HEK293 (cell line): ENCODE results near the gene BPIFA2.

ENCODE experiments used
- CTCF ChIA-PET: fragments of 350-600 bp; formaldehyde crosslinking; extraction: SDS; loops from one replicate; lab custom pipeline; 2021; ENCODE audit warnings: antibody characterized with exemption; lab: Yijun Ruan, JAX
- POLR2A ChIA-PET: fragments of 300-600 bp; formaldehyde crosslinking; extraction: SDS; loops from one replicate; lab custom pipeline; 2020; ENCODE audit warnings: antibody characterized with exemption, inconsistent platforms; lab: Yijun Ruan, JAX
- H3K27ac ChIP-seq: fragments of 200-500 bp; sonication (Bioruptor generic); 2 replicates; pipeline ENCODE4 v1.5.1; 2014; ENCODE audit warnings: low read depth, low read length, control low read depth, inconsistent platforms; ENCODE audit errors: extremely low read depth
- H3K36me3 ChIP-seq, 2 experiments: fragments of 200-500 bp in 1 of 2; sonication (Bioruptor generic) in 1 of 2; 1 replicate in 1 of 2; 2 replicates in 1 of 2; pipeline ENCODE4 v1.5.1; 2014 to 2017; ENCODE audit warnings: inconsistent platforms in 2 of 2, low read length in 2 of 2; ENCODE audit not compliant: control insufficient read depth in 2 of 2, insufficient read depth in 1 of 2
- H3K4me1 ChIP-seq: fragments of 200-500 bp; sonication (Bioruptor generic); 2 replicates; pipeline ENCODE4 v1.5.1; 2014; ENCODE audit warnings: mild to moderate bottlenecking, low read length, inconsistent platforms; ENCODE audit not compliant: control insufficient read depth, insufficient read depth
- H3K4me3 ChIP-seq: 2 replicates; pipeline ENCODE4 v1.5.1; 2011; ENCODE audit warnings: low read depth, mild to moderate bottlenecking, control low read depth, low read length, moderate library complexity
- H3K9me3 ChIP-seq: fragments of 200-500 bp; sonication (Bioruptor generic); 2 replicates; pipeline ENCODE4 v1.5.1; 2014; ENCODE audit warnings: low read depth, low read length, inconsistent platforms; ENCODE audit not compliant: control insufficient read depth, insufficient read depth
- HOXD13 ChIP-seq: sonication (generic); formaldehyde crosslinking; IDR thresholded peaks from 2 replicates; pipeline ENCODE4 v1.8.0; 2022; ENCODE audit warnings: missing genetic modification reagents, borderline replicate concordance
- INSM2 ChIP-seq: fragments of 450-650 bp; formaldehyde crosslinking; IDR thresholded peaks from 2 replicates; pipeline ENCODE4 v1.5.1; 2016; ENCODE audit warnings: missing biosample characterization, missing genetic modification characterization
- SCRT2 ChIP-seq: fragments of 450-650 bp; formaldehyde crosslinking; IDR thresholded peaks from 2 replicates; pipeline ENCODE4 v1.5.1; 2016; ENCODE audit warnings: missing biosample characterization, missing genetic modification characterization
- SETDB1 ChIP-seq: IDR thresholded peaks from one replicate; pipeline ENCODE4 v1.6.1; 2017; ENCODE audit warnings: mild to moderate bottlenecking, low read length, moderate library complexity, mixed read lengths; ENCODE audit not compliant: insufficient read length
- TCF7L2 ChIP-seq: IDR thresholded peaks from 2 replicates; pipeline ENCODE4 v1.6.1; 2011; ENCODE audit warnings: low read depth, mild to moderate bottlenecking, inconsistent platforms, low read length, moderate library complexity, borderline replicate concordance
- ZBTB21 ChIP-seq: fragments of 450-650 bp; formaldehyde crosslinking; IDR thresholded peaks from 2 replicates; pipeline ENCODE4 v1.5.1; 2017; ENCODE audit warnings: missing biosample characterization, missing genetic modification characterization
- ZFP69B ChIP-seq: fragments of 450-650 bp; formaldehyde crosslinking; IDR thresholded peaks from 2 replicates; pipeline ENCODE4 v1.5.1; 2016; ENCODE audit warnings: missing biosample characterization, missing genetic modification characterization
- ZNF175 ChIP-seq: fragments of 450-650 bp; formaldehyde crosslinking; IDR thresholded peaks from 2 replicates; pipeline ENCODE4 v1.5.1; 2016; ENCODE audit warnings: missing biosample characterization, missing genetic modification characterization
- ZNF223 ChIP-seq: fragments of 450-650 bp; formaldehyde crosslinking; IDR thresholded peaks from 2 replicates; pipeline ENCODE4 v1.5.1; 2016; ENCODE audit warnings: missing biosample characterization, missing genetic modification characterization
- ZNF23 ChIP-seq: fragments of 450-650 bp; formaldehyde crosslinking; IDR thresholded peaks from 2 replicates; pipeline ENCODE4 v1.5.1; 2016; ENCODE audit warnings: missing biosample characterization, missing genetic modification characterization, borderline replicate concordance
- ZNF350 ChIP-seq: fragments of 450-650 bp; formaldehyde crosslinking; IDR thresholded peaks from 2 replicates; pipeline ENCODE4 v1.5.0; 2017; ENCODE audit warnings: missing biosample characterization, mild to moderate bottlenecking, missing genetic modification characterization
- ZNF398 ChIP-seq: fragments of 450-650 bp; formaldehyde crosslinking; IDR thresholded peaks from 2 replicates; pipeline ENCODE4 v1.5.1; 2017; ENCODE audit warnings: missing biosample characterization, missing genetic modification characterization
- ZNF426 ChIP-seq: fragments of 450-650 bp; formaldehyde crosslinking; IDR thresholded peaks from 2 replicates; pipeline ENCODE4 v1.5.1; 2017; ENCODE audit warnings: missing biosample characterization, missing genetic modification characterization, mild to moderate bottlenecking, inconsistent platforms, moderate library complexity
- ZNF473 ChIP-seq: fragments of 450-650 bp; formaldehyde crosslinking; IDR thresholded peaks from 2 replicates; pipeline ENCODE4 v1.5.1; 2017; ENCODE audit warnings: missing biosample characterization, missing genetic modification characterization
- ZNF510 ChIP-seq: fragments of 450-650 bp; formaldehyde crosslinking; IDR thresholded peaks from 2 replicates; pipeline ENCODE4 v1.5.1; 2018; ENCODE audit warnings: mild to moderate bottlenecking, missing genetic modification characterization, missing biosample characterization; ENCODE audit not compliant: insufficient replicate concordance
- ZNF530 ChIP-seq: fragments of 450-650 bp; formaldehyde crosslinking; IDR thresholded peaks from 2 replicates; pipeline ENCODE4 v1.5.1; 2016; ENCODE audit warnings: low read depth, missing biosample characterization, missing genetic modification characterization
- ZNF544 ChIP-seq: fragments of 450-650 bp; formaldehyde crosslinking; IDR thresholded peaks from 2 replicates; pipeline ENCODE4 v1.5.0; 2017; ENCODE audit warnings: missing biosample characterization, missing genetic modification characterization
- ZNF560 ChIP-seq: fragments of 450-650 bp; formaldehyde crosslinking; IDR thresholded peaks from 2 replicates; pipeline ENCODE4 v1.5.1; 2017; ENCODE audit warnings: missing biosample characterization, missing genetic modification characterization, borderline replicate concordance
- ZNF571 ChIP-seq: fragments of 450-650 bp; formaldehyde crosslinking; IDR thresholded peaks from 2 replicates; pipeline ENCODE4 v1.5.0; 2017; ENCODE audit warnings: missing biosample characterization, missing genetic modification characterization
- ZNF660 ChIP-seq: fragments of 450-650 bp; IDR thresholded peaks from 2 replicates; pipeline ENCODE4 v1.5.1; 2018; ENCODE audit warnings: missing biosample characterization, mild to moderate bottlenecking, missing genetic modification characterization
- ZNF704 ChIP-seq: fragments of 450-650 bp; formaldehyde crosslinking; IDR thresholded peaks from 2 replicates; pipeline ENCODE4 v1.5.1; 2016; ENCODE audit warnings: missing biosample characterization, missing genetic modification characterization
- ZNF768 ChIP-seq: fragments of 450-650 bp; formaldehyde crosslinking; IDR thresholded peaks from 2 replicates; pipeline ENCODE4 v1.5.1; 2018; ENCODE audit warnings: missing biosample characterization, mild to moderate bottlenecking, missing genetic modification characterization
- ZNF792 ChIP-seq: fragments of 450-650 bp; formaldehyde crosslinking; IDR thresholded peaks from 2 replicates; pipeline ENCODE4 v1.5.1; 2016; ENCODE audit warnings: missing biosample characterization, missing genetic modification characterization
- TF ChIP-seq, protein P1 (sequence below): fragments of 450-650 bp; formaldehyde crosslinking; IDR thresholded peaks from 2 replicates; pipeline ENCODE4; 2016; ENCODE audit warnings: missing biosample characterization, missing genetic modification characterization
- TF ChIP-seq, protein P2 (sequence below): fragments of 450-650 bp; formaldehyde crosslinking; IDR thresholded peaks from 2 replicates; pipeline ENCODE4 v1.5.1; 2016; ENCODE audit warnings: missing biosample characterization, missing genetic modification characterization

Gene BPIFA2

DNA sequence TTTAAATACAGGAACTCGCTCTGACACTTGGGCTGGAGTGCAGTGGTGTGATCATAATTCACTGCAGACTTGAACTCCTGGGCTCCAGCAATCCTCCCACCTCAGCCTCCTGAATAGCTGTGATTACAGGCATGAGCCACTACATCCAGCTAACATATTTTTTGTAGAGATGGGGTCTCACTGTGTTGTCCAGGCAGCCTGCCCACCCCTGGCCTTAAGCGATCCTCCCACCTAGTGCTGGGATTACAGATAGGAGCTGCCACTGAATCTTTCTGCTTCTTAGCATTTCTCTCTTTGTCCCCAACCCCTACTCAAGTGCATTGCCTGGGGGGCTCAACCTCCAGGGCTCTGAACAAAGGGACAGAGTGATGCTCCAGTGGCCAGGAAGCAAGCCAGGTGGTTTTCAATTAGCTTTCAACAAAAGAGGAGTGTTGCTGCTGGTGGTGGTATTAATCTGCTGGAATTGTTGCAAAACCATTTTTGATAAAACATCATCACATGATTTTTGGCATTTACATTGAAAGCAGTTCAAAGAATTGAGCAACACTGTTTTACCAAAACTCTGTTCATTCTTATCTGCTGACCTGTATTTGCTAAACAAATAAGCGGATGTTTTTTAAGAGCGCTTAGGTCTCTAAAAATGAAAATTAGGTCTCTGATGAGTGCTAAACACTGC lies 40.4 kb upstream of the BPIFA2 start:
- H3K36me3 ChIP-seq, result no peaks in the 10 kb centered on the region
- ChIA-PET POLR2A (no interaction called here), CTCF (interaction anchor here (0.6 kb wide), 1 partner anchor 1865 kb away, joined by 3 read pairs; no protein-coding TSS in a partner anchor)
- no peaks in the 10 kb centered on the region for H3K9me3 ChIP-seq
- no peak overlapping the region for H3K4me3 ChIP-seq
- H3K4me1 ChIP-seq, result no peaks in the 10 kb centered on the region
- TF ChIP-seq ZBTB21 (tag by site-specific recombination) (no peak), ZNF510 (no peak)
- H3K27ac ChIP-seq, result no peak overlapping the region

- no peak for TF ChIP-seq ZNF23 (tag by site-specific recombination)
- TF ChIP-seq ZNF571 (tag by site-specific recombination), result no peak
- no peak for TF ChIP-seq ZNF398 (tag by site-specific recombination)
- TF ChIP-seq ZNF530 (tag by site-specific recombination), result no peak
- TF ChIP-seq ZNF426 (tag by site-specific recombination), result no peak
- no peak for TF ChIP-seq ZFP69B (tag by site-specific recombination)
- TF ChIP-seq INSM2, result no peak
- TF ChIP-seq ZNF223, result no peak
- TF ChIP-seq, all 188 proteins: peak for 0
- CTCF ChIA-PET, result no interaction called here
- POLR2A ChIA-PET, result no interaction called here
- Histone ChIP-seq H3K36me3 (no peaks in the 10 kb centered on the region), H3K9me3 (no peaks in the 10 kb centered on the region), H3K27ac (no peak overlapping the region), H3K4me3 (no peak overlapping the region), H3K4me1 (no peaks in the 10 kb centered on the region)
Measured at GRCh38 chr20:33130568-33131061, 37.3 kb upstream of the BPIFA2 start.

GRCh38 chr20:33131949-33132473 lies 35.9 kb upstream of the BPIFA2 start:
- ChIA-PET POLR2A (no interaction called here), CTCF (no interaction called here)
- Histone ChIP-seq H3K27ac (no peak overlapping the region), H3K4me1 (no peaks in the 10 kb centered on the region), H3K9me3 (no peaks in the 10 kb centered on the region), H3K4me3 (no peak overlapping the region), H3K36me3 (no peaks in the 10 kb centered on the region)
- TF ChIP-seq ZNF704 (tag by site-specific recombination) (no peak), SCRT2 (tag by site-specific recombination) (no peak), HOXD13 (CRISPR knock-in tag) (no peak), ZNF660 (no peak), SETDB1 (no peak), TCF7L2 (no peak), ZNF768 (tag by site-specific recombination) (no peak), ZNF473 (tag by site-specific recombination) (no peak), ZNF544 (tag by site-specific recombination) (no peak), ZNF792 (tag by site-specific recombination) (no peak), ZNF175 (tag by site-specific recombination) (no peak), ZNF350 (no peak), ZNF560 (tag by site-specific recombination) (no peak)
- TF ChIP-seq, protein P1, sequence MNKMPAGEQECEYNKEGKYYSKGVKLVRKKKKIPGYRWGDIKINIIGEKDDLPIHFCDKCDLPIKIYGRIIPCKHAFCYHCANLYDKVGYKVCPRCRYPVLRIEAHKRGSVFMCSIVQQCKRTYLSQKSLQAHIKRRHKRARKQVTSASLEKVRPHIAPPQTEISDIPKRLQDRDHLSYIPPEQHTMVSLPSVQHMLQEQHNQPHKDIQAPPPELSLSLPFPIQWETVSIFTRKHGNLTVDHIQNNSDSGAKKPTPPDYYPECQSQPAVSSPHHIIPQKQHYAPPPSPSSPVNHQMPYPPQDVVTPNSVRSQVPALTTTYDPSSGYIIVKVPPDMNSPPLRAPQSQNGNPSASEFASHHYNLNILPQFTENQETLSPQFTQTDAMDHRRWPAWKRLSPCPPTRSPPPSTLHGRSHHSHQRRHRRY (tag by site-specific recombination), result no peak
- TF ChIP-seq, protein P2, sequence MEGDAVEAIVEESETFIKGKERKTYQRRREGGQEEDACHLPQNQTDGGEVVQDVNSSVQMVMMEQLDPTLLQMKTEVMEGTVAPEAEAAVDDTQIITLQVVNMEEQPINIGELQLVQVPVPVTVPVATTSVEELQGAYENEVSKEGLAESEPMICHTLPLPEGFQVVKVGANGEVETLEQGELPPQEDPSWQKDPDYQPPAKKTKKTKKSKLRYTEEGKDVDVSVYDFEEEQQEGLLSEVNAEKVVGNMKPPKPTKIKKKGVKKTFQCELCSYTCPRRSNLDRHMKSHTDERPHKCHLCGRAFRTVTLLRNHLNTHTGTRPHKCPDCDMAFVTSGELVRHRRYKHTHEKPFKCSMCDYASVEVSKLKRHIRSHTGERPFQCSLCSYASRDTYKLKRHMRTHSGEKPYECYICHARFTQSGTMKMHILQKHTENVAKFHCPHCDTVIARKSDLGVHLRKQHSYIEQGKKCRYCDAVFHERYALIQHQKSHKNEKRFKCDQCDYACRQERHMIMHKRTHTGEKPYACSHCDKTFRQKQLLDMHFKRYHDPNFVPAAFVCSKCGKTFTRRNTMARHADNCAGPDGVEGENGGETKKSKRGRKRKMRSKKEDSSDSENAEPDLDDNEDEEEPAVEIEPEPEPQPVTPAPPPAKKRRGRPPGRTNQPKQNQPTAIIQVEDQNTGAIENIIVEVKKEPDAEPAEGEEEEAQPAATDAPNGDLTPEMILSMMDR (tag by site-specific recombination), result no peak
